ENCODE measurements around the gene EMP2. TPM values are rescaled to one million over a fixed set of nuclear protein-coding genes. Genes with fewer than 3 reads are reported as not detected.
A peak's percentile ranks its signal among the peaks of the same experiment; 100 is the strongest.
"Not testable (repeated sequence)": the region's sequence is repeated elsewhere in the genome, so short reads cannot be mapped to it uniquely, and the experiment has no call there.

Gene EMP2
- polyA plus RNA-seq, 2 donors, result 68.6 to 90.9 TPM

GRCh38 chr16:10547708-10548107 lies 32.7 kb downstream of the EMP2 start:
- no peak overlapping the region for H3K4me3 ChIP-seq (ENCODE audit: low read depth in 1 of 2, low read length in 2 of 2)
- no peaks in the 10 kb centered on the region for H3K4me1 ChIP-seq (ENCODE audit: control insufficient read depth in 2 of 2, insufficient read depth in 2 of 2, low read length in 1 of 2)
- no peak overlapping the region for H3K27ac ChIP-seq (ENCODE audit: low read depth in 2 of 2, low read length in 1 of 2)
- 87 to 93% methylated on average over 6 of the region's 6 CpGs for WGBS, 2 donors
- H3K27me3 ChIP-seq (ENCODE audit: control insufficient read depth in 1 of 2, insufficient read depth in 2 of 2, low read length in 2 of 2), result no peaks in the 10 kb centered on the region
- H3K36me3 ChIP-seq (ENCODE audit: control insufficient read depth in 2 of 2, insufficient read depth in 2 of 2, low read length in 1 of 2), result peaks cover 10 to 33% of the 10 kb centered on the region in 2 donors
- peaks cover 0 to 6% of the 10 kb centered on the region in 2 donors for H3K9me3 ChIP-seq (ENCODE audit: control insufficient read depth in 2 of 2, insufficient read depth in 1 of 2, low read depth in 1 of 2, low read length in 1 of 2)

GRCh38 chr16:10543231-10543977 lies 37.0 kb downstream of the EMP2 start:
- H3K9me3 ChIP-seq (ENCODE audit: control insufficient read depth in 2 of 2, insufficient read depth in 1 of 2, low read depth in 1 of 2, low read length in 1 of 2), result no peaks in the 10 kb centered on the region
- no peak overlapping the region for H3K27ac ChIP-seq (ENCODE audit: low read depth in 2 of 2, low read length in 1 of 2)
- no peaks in the 10 kb centered on the region for H3K27me3 ChIP-seq (ENCODE audit: control insufficient read depth in 1 of 2, insufficient read depth in 2 of 2, low read length in 2 of 2)
- 89 to 93% methylated on average over 16 of the region's 16 CpGs for WGBS, 2 donors
- H3K4me1 ChIP-seq (ENCODE audit: control insufficient read depth in 2 of 2, insufficient read depth in 2 of 2, low read length in 1 of 2), result peaks cover 0 to 1% of the 10 kb centered on the region in 2 donors
- no peak overlapping the region for H3K4me3 ChIP-seq (ENCODE audit: low read depth in 1 of 2, low read length in 2 of 2)
- peaks cover 10 to 52% of the 10 kb centered on the region in 2 donors for H3K36me3 ChIP-seq (ENCODE audit: control insufficient read depth in 2 of 2, insufficient read depth in 2 of 2, low read length in 1 of 2)

GRCh38 chr16:10541366-10541765 lies 39.0 kb downstream of the EMP2 start:
- 86 to 92% methylated on average over 7 of the region's 7 CpGs for WGBS, 2 donors
- peak overlapping the region in 1 of 2 donors; percentile 58 for H3K27ac ChIP-seq (ENCODE audit: low read depth in 2 of 2, low read length in 1 of 2)
- no peak overlapping the region for H3K4me3 ChIP-seq (ENCODE audit: low read depth in 1 of 2, low read length in 2 of 2)
- peaks cover 4 to 15% of the 10 kb centered on the region in 2 donors for H3K4me1 ChIP-seq (ENCODE audit: control insufficient read depth in 2 of 2, insufficient read depth in 2 of 2, low read length in 1 of 2)
- H3K27me3 ChIP-seq (ENCODE audit: control insufficient read depth in 1 of 2, insufficient read depth in 2 of 2, low read length in 2 of 2), result no peaks in the 10 kb centered on the region
- H3K36me3 ChIP-seq (ENCODE audit: control insufficient read depth in 2 of 2, insufficient read depth in 2 of 2, low read length in 1 of 2), result peaks cover 7 to 57% of the 10 kb centered on the region in 2 donors
- H3K9me3 ChIP-seq (ENCODE audit: control insufficient read depth in 2 of 2, insufficient read depth in 1 of 2, low read depth in 1 of 2, low read length in 1 of 2), result no peaks in the 10 kb centered on the region

GRCh38 chr16:10539793-10540192 lies 40.6 kb downstream of the EMP2 start:
- peaks cover 0 to 54% of the 10 kb centered on the region in 2 donors for H3K36me3 ChIP-seq (ENCODE audit: control insufficient read depth in 2 of 2, insufficient read depth in 2 of 2, low read length in 1 of 2)

GRCh38 chr16:10539236-10539635 lies 41.2 kb downstream of the EMP2 start:
- Histone ChIP-seq H3K4me3 (ENCODE audit: low read depth in 1 of 2, low read length in 2 of 2) (no peak overlapping the region), H3K27ac (ENCODE audit: low read depth in 2 of 2, low read length in 1 of 2) (no peak overlapping the region), H3K36me3 (ENCODE audit: control insufficient read depth in 2 of 2, insufficient read depth in 2 of 2, low read length in 1 of 2) (peaks cover 0 to 49% of the 10 kb centered on the region in 2 donors), H3K9me3 (ENCODE audit: control insufficient read depth in 2 of 2, insufficient read depth in 1 of 2, low read depth in 1 of 2, low read length in 1 of 2) (no peaks in the 10 kb centered on the region), H3K4me1 (ENCODE audit: control insufficient read depth in 2 of 2, insufficient read depth in 2 of 2, low read length in 1 of 2) (peaks cover 4 to 22% of the 10 kb centered on the region in 2 donors), H3K27me3 (ENCODE audit: control insufficient read depth in 1 of 2, insufficient read depth in 2 of 2, low read length in 2 of 2) (no peaks in the 10 kb centered on the region)
- WGBS, 2 donors, result 71 to 78% methylated on average over 8 of the region's 8 CpGs

More at GRCh38 chr16:10539793-10540192, 40.6 kb downstream of the EMP2 start:
- Histone ChIP-seq H3K9me3 (ENCODE audit: control insufficient read depth in 2 of 2, insufficient read depth in 1 of 2, low read depth in 1 of 2, low read length in 1 of 2) (no peaks in the 10 kb centered on the region), H3K4me3 (ENCODE audit: low read depth in 1 of 2, low read length in 2 of 2) (no peak overlapping the region), H3K27me3 (ENCODE audit: control insufficient read depth in 1 of 2, insufficient read depth in 2 of 2, low read length in 2 of 2) (no peaks in the 10 kb centered on the region), H3K27ac (ENCODE audit: low read depth in 2 of 2, low read length in 1 of 2) (peak overlapping the region in 1 of 2 donors; percentile 24), H3K4me1 (ENCODE audit: control insufficient read depth in 2 of 2, insufficient read depth in 2 of 2, low read length in 1 of 2) (peaks cover 4 to 22% of the 10 kb centered on the region in 2 donors)
- 91 to 92% methylated on average over 5 of the region's 5 CpGs for WGBS, 2 donors

GRCh38 chr16:10538583-10538982 lies 41.8 kb downstream of the EMP2 start:
- no peaks in the 10 kb centered on the region for H3K27me3 ChIP-seq (ENCODE audit: control insufficient read depth in 1 of 2, insufficient read depth in 2 of 2, low read length in 2 of 2)
- 91 to 92% methylated on average over 2 of the region's 2 CpGs for WGBS, 2 donors
- peak overlapping the region in 1 of 2 donors; percentile 61 for H3K27ac ChIP-seq (ENCODE audit: low read depth in 2 of 2, low read length in 1 of 2)
- H3K4me3 ChIP-seq (ENCODE audit: low read depth in 1 of 2, low read length in 2 of 2), result no peak overlapping the region
- H3K36me3 ChIP-seq (ENCODE audit: control insufficient read depth in 2 of 2, insufficient read depth in 2 of 2, low read length in 1 of 2), result peaks cover 0 to 49% of the 10 kb centered on the region in 2 donors
- no peaks in the 10 kb centered on the region for H3K9me3 ChIP-seq (ENCODE audit: control insufficient read depth in 2 of 2, insufficient read depth in 1 of 2, low read depth in 1 of 2, low read length in 1 of 2)
- H3K4me1 ChIP-seq (ENCODE audit: control insufficient read depth in 2 of 2, insufficient read depth in 2 of 2, low read length in 1 of 2), result peaks cover 4 to 22% of the 10 kb centered on the region in 2 donors

GRCh38 chr16:10537946-10538345 lies 42.5 kb downstream of the EMP2 start:
- Histone ChIP-seq H3K9me3 (ENCODE audit: control insufficient read depth in 2 of 2, insufficient read depth in 1 of 2, low read depth in 1 of 2, low read length in 1 of 2) (no peaks in the 10 kb centered on the region), H3K27ac (ENCODE audit: low read depth in 2 of 2, low read length in 1 of 2) (peak overlapping the region; percentile 67 to 88), H3K36me3 (ENCODE audit: control insufficient read depth in 2 of 2, insufficient read depth in 2 of 2, low read length in 1 of 2) (peaks cover 0 to 45% of the 10 kb centered on the region in 2 donors), H3K27me3 (ENCODE audit: control insufficient read depth in 1 of 2, insufficient read depth in 2 of 2, low read length in 2 of 2) (no peaks in the 10 kb centered on the region), H3K4me1 (ENCODE audit: control insufficient read depth in 2 of 2, insufficient read depth in 2 of 2, low read length in 1 of 2) (peaks cover 4 to 22% of the 10 kb centered on the region in 2 donors), H3K4me3 (ENCODE audit: low read depth in 1 of 2, low read length in 2 of 2) (no peak overlapping the region)
- WGBS, 2 donors, result 90 to 91% methylated on average over 15 of the region's 15 CpGs

GRCh38 chr16:10536814-10537389 lies 43.5 kb downstream of the EMP2 start:
- H3K27ac ChIP-seq (ENCODE audit: low read depth in 2 of 2, low read length in 1 of 2), result peak overlapping the region; percentile 82 to 88
- H3K9me3 ChIP-seq (ENCODE audit: control insufficient read depth in 2 of 2, insufficient read depth in 1 of 2, low read depth in 1 of 2, low read length in 1 of 2), result no peaks in the 10 kb centered on the region
- WGBS, 2 donors, result 53 to 70% methylated on average over 5 of the region's 5 CpGs
- no peaks in the 10 kb centered on the region for H3K27me3 ChIP-seq (ENCODE audit: control insufficient read depth in 1 of 2, insufficient read depth in 2 of 2, low read length in 2 of 2)
- H3K4me3 ChIP-seq (ENCODE audit: low read depth in 1 of 2, low read length in 2 of 2), result no peak overlapping the region
- H3K4me1 ChIP-seq (ENCODE audit: control insufficient read depth in 2 of 2, insufficient read depth in 2 of 2, low read length in 1 of 2), result peaks cover 4 to 24% of the 10 kb centered on the region in 2 donors
- H3K36me3 ChIP-seq (ENCODE audit: control insufficient read depth in 2 of 2, insufficient read depth in 2 of 2, low read length in 1 of 2), result peaks cover 0 to 48% of the 10 kb centered on the region in 2 donors

GRCh38 chr16:10536328-10536727 lies 44.1 kb downstream of the EMP2 start:
- Histone ChIP-seq H3K4me1 (ENCODE audit: control insufficient read depth in 2 of 2, insufficient read depth in 2 of 2, low read length in 1 of 2) (peaks cover 4 to 26% of the 10 kb centered on the region in 2 donors), H3K36me3 (ENCODE audit: control insufficient read depth in 2 of 2, insufficient read depth in 2 of 2, low read length in 1 of 2) (peaks cover 0 to 46% of the 10 kb centered on the region in 2 donors), H3K27ac (ENCODE audit: low read depth in 2 of 2, low read length in 1 of 2) (peak overlapping the region; percentile 82 to 84)
- not testable (repeated sequence) for H3K9me3 ChIP-seq (ENCODE audit: control insufficient read depth in 2 of 2, insufficient read depth in 1 of 2, low read depth in 1 of 2, low read length in 1 of 2); H3K27me3 ChIP-seq (ENCODE audit: control insufficient read depth in 1 of 2, insufficient read depth in 2 of 2, low read length in 2 of 2); H3K4me3 ChIP-seq (ENCODE audit: low read depth in 1 of 2, low read length in 2 of 2)
- WGBS, 2 donors, result 63 to 81% methylated on average over 6 of the region's 6 CpGs

Measured in esophagus (tissue), 2 donors.